Measurements from ENCODE around the gene ROBO4. TPM values are rescaled to one million over a fixed set of nuclear protein-coding genes. Genes with fewer than 3 reads are reported as not detected.

The ROBO4 gene
- 0.10 and 0.22 TPM in 2 replicates for total RNA-seq (2014; rRNA removed; shearing (Covaris generic))

DNA sequence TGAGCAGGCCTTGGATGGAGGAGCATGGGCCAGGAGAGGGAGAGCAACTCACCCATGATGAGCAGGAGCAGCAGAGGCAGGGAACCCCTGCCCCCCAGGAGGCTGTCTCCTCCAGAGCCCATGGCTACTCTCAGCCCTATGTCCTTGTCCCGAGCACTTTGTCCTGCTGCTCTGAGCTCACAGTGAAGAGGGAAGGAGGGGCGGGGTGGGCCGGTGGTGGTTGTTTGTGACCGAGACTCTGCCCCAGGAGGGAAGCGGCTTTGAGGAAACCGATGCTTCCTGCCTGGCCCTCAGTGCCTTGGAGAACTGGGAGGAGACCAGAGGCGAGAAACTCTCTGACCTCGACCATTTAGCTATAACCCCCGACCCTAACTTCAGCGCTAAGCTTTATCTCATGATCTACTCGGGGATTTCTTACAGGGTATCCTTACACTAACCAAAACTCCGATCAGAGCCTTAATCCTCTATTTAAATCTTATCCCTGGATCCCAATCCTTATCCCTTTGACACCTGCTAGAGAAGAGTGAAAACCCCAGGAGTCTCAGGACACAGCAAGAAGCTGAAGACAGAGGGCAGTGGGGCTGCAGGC is at the start of gene ROBO4:
Gene ROBO4, minus strand, starts transcription at position 192 of the 589 bp plus-strand sequence. Its CDS starts 70 bp downstream, at position 122.
- Histone ChIP-seq H3K9me3 (replicated peaks) (no peaks in the 10 kb centered on the region), H3K27me3 (no peaks in the 10 kb centered on the region), H3K36me3 (no peaks in the 10 kb centered on the region), H3K4me3 (no peak within 1 kb of the TSS), H3K4me1 (peaks cover 28% of the 10 kb centered on the region), H3K27ac (peak within 1 kb of the TSS; percentile 75)
- DNase-seq = no peak

DNA sequence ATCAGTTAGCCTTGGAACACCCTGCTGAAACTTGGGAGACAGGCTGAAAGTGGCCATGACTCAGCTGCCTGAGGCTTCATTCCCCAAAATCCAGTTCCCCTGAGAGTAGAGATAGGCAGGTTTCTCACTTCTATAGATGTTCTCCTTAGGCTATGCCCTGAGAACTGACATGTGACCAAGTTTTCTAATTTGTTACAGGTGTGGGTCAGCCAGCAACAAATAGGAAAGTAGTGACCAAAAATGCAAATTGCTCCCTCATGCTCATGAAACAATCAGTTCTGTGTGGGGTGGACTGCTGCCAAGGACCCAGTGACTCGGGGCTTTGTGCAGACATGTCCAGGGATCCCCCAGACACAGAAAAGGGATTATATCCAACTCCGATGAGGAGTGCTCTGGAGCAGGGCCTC is 49.1 kb upstream of the ROBO4 start:
- H3K4me3 ChIP-seq = no peak overlapping the region
- DNase-seq = no peak
- no peaks in the 10 kb centered on the region for H3K4me1 ChIP-seq
- no peaks in the 10 kb centered on the region for H3K27me3 ChIP-seq
- no peaks in the 10 kb centered on the region for H3K9me3 ChIP-seq (replicated peaks)
- no peaks in the 10 kb centered on the region for H3K36me3 ChIP-seq
- no peak overlapping the region for H3K27ac ChIP-seq

DNA sequence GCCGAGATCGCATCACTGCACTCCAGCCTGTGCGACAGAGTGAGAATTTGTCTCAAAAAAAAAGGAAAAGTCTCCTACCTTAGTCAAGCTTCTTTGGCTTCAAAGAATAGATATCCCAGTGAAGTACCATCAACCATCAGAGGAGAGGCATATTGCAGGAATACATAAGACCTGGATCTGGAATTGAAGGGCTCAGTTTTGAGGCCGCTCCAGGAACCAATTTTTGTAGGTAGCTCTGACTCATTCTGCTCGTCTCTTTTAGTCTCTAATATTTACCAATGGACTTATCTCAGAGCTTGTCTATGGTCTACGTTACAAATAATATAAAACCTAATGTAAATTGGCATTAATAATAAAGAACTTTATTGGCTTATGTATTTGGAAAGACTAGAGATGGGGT is 48.2 kb upstream of the ROBO4 start:
- Histone ChIP-seq H3K27ac (no peak overlapping the region), H3K36me3 (no peaks in the 10 kb centered on the region), H3K4me3 (no peak overlapping the region), H3K9me3 (replicated peaks) (no peaks in the 10 kb centered on the region), H3K27me3 (no peaks in the 10 kb centered on the region), H3K4me1 (no peaks in the 10 kb centered on the region)
- no peak for DNase-seq

DNA sequence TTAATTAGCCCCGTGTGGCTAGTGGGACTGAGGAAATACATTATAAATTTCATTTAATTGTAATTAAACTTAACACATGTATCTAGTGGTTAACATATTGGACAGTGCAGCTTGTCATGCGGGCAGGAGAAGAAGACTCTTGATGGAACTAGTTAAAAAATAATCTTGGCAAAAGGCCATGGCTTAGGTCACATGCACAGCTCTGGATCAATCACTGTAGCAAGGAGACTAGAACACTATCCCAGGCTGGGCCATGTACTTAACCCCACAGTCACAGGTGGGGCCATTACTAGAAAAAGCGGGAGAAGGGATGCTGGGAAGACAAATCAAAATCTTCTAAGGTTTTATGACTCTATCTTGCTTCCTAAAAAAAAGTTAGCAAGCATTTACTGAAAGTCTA is 46.9 kb upstream of the ROBO4 start:
- no peaks in the 10 kb centered on the region for H3K27me3 ChIP-seq
- H3K4me3 ChIP-seq = no peak overlapping the region
- H3K36me3 ChIP-seq = no peaks in the 10 kb centered on the region
- no peaks in the 10 kb centered on the region for H3K4me1 ChIP-seq
- no peak for DNase-seq
- no peaks in the 10 kb centered on the region for H3K9me3 ChIP-seq (replicated peaks)
- no peak overlapping the region for H3K27ac ChIP-seq

DNA sequence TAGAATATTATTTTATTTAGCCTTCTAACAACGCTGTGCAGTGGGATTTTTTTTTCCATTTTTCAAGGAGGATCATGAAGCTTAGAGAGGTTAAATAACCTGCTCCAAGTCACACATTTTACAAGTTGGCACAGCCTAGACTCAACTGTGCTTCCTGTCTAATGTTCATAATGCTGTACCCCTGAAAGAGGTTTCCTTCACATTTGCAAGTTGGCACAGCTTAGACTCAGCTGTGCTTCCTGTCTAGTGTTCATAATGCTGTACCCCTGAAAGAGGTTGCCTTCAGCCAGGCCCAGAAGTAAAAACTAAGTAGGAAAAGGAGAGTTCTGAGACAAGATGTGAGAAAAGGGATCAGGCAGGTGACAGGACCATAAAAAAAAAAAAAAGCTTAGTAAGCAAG is 46.1 kb upstream of the ROBO4 start:
- H3K9me3 ChIP-seq (replicated peaks) = no peaks in the 10 kb centered on the region
- no peaks in the 10 kb centered on the region for H3K36me3 ChIP-seq
- H3K27me3 ChIP-seq = no peaks in the 10 kb centered on the region
- H3K4me1 ChIP-seq = no peaks in the 10 kb centered on the region
- DNase-seq = no peak
- H3K27ac ChIP-seq = no peak overlapping the region
- no peak overlapping the region for H3K4me3 ChIP-seq

DNA sequence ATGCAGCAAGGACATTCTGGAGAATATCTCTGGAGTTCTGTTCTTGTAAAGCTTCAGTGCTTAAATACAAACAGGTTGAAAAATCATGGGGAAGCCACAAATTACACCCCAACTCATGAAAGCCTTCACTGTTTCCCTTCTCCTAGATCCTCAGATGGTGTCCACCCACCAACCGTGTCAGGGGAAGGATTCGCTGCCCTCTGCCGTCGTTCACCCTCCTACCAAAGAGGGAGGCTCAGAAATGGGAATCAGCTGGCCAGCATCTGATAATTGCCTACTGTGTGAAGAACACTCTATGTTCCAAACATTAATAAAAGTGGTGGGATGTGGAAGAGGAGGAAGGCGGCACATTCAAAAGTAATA is 45.6 kb upstream of the ROBO4 start:
- Histone ChIP-seq H3K4me1 (no peaks in the 10 kb centered on the region), H3K36me3 (no peaks in the 10 kb centered on the region), H3K27ac (no peak overlapping the region), H3K9me3 (replicated peaks) (no peaks in the 10 kb centered on the region), H3K27me3 (no peaks in the 10 kb centered on the region), H3K4me3 (no peak overlapping the region)
- DNase-seq = no peak

DNA sequence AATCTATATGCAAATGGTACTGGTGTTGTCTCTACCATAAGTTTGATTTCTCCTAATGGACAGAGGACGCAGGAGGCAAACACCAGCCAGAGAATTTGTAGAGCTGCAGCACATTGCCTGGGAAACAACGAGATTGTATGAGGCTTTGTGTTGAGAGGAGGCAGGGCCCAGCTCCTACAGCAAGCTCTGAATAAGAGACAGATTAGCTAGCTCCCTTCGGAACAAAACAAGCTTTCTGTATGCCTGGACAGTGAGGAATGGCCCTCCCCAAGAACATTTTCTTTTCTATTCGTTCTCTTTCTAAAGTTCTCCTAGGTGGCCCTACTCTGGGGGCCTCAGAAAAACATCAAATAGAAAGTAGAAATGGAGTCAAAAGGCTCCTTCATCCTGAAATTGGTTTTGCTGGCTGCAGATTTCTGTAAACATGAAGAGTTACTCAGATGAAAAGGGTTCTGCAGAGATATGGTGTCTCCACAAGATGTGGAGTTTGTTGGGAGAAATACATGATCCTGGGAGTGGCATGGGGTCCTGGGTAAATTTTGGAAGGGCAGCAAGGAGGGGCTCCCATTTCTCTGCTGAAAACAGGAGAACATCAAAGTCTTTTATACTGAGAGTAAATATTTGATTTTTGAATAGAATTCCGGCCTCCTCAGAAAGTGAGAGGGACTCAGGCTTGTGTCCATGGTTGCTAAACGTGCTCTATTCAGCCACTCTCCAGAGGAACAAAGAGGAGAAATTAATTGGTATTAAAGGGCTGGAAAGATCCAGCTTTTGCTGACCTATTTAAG is 45.0 kb upstream of the ROBO4 start:
- no peak for DNase-seq
- no peaks in the 10 kb centered on the region for H3K9me3 ChIP-seq (replicated peaks)
- H3K4me3 ChIP-seq = no peak overlapping the region
- no peak overlapping the region for H3K27ac ChIP-seq
- no peaks in the 10 kb centered on the region for H3K4me1 ChIP-seq
- no peaks in the 10 kb centered on the region for H3K36me3 ChIP-seq
- no peaks in the 10 kb centered on the region for H3K27me3 ChIP-seq

DNA sequence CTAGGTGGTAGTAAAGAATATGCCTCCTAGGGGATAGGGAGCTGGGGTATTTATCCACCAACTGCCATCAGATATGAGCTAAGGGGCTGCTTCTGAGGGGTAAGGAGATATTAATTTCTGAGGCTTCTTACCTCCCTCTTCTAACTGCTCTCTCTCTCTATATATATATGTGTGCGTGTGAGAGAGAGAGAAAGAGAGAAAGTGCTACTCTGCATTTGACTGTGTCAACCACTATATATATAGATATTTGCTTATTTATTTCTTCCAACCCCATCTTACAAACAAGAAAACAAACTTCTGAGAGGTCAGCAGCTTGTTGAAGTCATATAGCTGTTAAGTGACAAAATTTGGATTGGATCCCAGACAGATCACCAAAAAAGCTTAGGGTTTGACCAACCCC is 44.0 kb upstream of the ROBO4 start:
- Histone ChIP-seq H3K4me3 (no peak overlapping the region), H3K36me3 (no peaks in the 10 kb centered on the region), H3K27ac (no peak overlapping the region), H3K9me3 (replicated peaks) (no peaks in the 10 kb centered on the region), H3K4me1 (no peaks in the 10 kb centered on the region), H3K27me3 (no peaks in the 10 kb centered on the region)
- no peak for DNase-seq

DNA sequence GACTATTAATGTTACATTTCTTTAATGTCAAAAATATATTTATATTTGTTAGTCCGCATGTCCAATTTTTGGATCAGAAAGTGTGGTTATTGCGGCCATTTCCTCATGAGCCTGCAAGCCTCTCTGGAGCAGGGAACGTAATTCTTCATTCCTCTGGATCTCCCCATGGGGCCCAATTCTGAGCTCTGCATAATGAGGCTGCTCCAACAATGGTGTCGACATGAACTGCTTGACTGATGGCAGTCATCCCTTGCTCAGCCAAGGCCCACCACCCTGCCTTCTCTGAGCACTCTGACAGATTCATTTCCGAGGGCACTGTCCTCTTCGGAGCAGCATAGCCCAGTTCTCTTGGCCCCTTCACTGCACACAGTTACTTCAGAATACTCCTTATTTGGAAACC is 41.3 kb upstream of the ROBO4 start:
- H3K9me3 ChIP-seq (replicated peaks) = no peaks in the 10 kb centered on the region
- no peaks in the 10 kb centered on the region for H3K27me3 ChIP-seq
- no peak overlapping the region for H3K4me3 ChIP-seq
- H3K36me3 ChIP-seq = no peaks in the 10 kb centered on the region
- no peak overlapping the region for H3K27ac ChIP-seq
- DNase-seq = no peak
- no peaks in the 10 kb centered on the region for H3K4me1 ChIP-seq

DNA sequence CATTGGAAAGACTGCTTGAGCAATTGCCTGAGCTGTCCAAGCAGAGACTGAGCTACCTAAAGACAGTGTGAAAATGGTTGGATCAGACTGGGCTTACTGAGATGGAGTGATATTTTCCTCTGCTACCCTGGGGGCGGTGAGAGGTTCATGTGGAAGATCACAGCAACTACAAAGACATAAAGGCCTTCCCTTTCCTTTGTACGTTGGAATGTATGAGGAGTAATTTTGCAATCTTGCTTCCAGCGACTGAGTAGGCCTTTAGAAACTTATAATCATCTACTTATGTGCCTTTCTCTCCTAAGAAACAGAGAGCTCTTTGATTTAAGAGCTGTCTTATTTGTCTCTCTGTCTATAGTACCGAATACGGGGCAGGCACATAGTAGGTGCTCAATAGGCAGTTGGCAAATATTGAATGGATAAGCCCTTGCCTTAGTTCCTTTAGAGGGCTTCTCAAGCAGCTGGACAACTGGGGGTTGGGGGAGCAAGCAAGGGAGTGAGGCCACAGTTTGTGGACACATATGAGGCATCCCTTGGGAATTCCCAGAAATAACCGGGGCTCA is 40.6 kb upstream of the ROBO4 start:
- Histone ChIP-seq H3K27me3 (no peaks in the 10 kb centered on the region), H3K27ac (no peak overlapping the region), H3K36me3 (no peaks in the 10 kb centered on the region), H3K4me3 (no peak overlapping the region), H3K9me3 (replicated peaks) (no peaks in the 10 kb centered on the region), H3K4me1 (no peaks in the 10 kb centered on the region)
- DNase-seq = no peak

DNA sequence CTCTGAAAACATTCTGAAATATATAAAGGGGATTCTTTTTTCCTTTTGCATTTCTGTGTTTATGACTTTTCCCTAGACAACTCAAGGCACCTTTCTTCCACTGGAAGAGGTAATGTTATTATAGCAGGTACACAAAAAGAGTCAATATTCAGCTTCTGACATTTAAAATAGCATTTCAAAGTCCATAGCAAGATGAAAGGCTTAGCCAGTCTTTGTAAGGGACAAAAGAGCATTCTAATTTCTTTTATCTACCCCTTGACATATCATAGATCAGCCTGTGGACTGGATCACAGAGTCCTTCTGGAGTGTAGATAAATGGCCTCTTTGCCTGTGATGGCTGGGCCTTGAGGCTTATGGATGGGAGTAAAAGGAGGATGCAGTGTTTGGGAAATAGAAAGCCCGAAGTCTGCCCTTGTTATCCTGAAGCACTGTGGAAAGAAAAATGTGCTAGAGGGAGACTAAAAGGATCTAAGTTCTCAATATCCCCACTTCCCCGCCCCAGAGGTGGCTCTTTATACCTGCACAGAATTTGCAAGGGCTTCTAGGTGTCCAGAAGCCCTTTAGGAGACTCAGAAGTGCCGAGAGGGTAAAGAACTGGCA is 39.8 kb upstream of the ROBO4 start:
- no peaks in the 10 kb centered on the region for H3K36me3 ChIP-seq
- H3K4me3 ChIP-seq = no peak overlapping the region
- no peaks in the 10 kb centered on the region for H3K27me3 ChIP-seq
- H3K9me3 ChIP-seq (replicated peaks) = no peaks in the 10 kb centered on the region
- H3K27ac ChIP-seq = no peak overlapping the region
- no peaks in the 10 kb centered on the region for H3K4me1 ChIP-seq
- DNase-seq = no peak

DNA sequence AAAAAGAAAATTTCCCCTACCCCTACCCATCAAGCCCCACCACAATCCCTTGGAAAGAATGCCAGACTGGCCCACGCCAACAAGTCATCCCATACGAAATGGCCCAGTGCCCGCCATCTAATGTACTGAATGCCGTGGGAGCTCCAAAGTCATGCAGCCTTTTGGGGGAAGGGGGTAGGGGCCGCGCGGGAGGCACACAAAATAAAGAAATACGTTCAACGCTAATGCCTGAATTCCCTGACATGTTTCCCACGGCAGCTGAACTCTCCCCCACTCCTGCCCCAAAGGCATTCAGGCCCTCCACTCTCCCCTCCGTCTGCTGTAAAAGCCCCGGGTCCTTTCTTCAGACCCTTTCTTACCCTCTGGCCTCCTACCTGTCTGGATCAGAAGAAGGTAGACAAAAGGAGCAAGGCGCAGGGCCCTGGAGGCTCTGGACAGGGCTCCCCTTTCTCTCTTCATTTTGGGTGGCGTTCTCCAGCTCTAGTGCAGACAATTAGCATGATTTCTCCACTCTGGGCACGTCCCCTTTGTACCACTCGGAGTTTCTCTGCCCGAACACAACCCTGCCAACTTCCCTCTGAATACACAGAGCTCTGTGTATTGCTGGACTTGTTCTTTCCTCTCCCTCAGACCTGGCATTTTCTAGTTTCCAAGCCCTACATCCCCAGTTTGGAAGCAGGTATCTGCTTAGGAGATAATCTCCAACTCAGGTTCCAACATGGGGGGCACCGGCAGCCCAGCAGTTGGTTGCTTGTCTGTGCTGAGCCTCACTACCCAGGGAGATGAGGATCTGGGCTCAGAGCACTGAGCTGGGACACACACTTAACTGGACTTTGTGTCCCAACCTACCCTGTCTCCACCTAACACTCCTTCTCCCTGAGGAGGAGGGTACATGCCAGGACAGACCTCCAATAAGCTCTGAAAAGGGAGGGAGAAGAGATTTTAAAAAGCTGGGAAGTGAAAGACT is 38.2 kb upstream of the ROBO4 start, which contains the start of gene HEPACAM:
Gene HEPACAM, minus strand, starts transcription at position 500 of the 967 bp plus-strand sequence. Its CDS starts 41 bp downstream, at position 459.
- H3K9me3 ChIP-seq (replicated peaks) = no peaks in the 10 kb centered on the region
- no peak for DNase-seq
- no peak within 1 kb of the TSS for H3K27ac ChIP-seq
- no peak within 1 kb of the TSS for H3K4me3 ChIP-seq
- H3K4me1 ChIP-seq = no peaks in the 10 kb centered on the region
- H3K36me3 ChIP-seq = no peaks in the 10 kb centered on the region
- no peaks in the 10 kb centered on the region for H3K27me3 ChIP-seq

DNA sequence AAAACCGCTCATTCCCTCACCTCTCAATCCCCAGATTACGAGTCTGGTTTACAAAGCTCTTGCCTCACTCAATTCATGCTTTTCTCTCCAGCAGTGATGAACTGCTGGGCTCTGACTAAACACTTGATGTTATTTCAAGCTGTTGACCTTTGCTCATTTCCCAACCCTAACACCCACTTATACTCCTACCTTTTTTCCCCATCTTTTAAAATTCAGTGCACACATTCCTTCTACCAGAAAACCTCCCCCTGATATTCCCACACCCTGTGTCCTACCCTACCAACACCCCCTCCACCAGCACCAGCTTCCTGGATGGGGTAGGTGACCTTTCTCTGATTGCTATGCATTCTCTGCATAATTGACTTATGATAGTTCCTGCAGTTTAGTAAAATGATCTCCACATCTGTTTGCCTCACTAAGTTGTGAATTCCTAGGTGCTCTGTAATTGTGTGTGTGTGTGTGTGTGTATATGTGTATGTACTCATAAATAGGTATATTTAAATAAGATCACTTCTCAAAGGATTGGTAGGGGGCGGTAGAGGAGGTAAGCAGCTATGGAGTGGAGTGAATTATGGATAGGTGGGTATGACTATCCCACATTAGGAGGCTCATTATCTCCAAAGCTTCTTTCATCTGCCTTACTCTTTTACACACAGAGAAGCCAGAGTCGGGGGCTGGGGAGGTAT is 37.3 kb upstream of the ROBO4 start:
- Histone ChIP-seq H3K4me1 (no peaks in the 10 kb centered on the region), H3K27ac (no peak overlapping the region), H3K4me3 (no peak overlapping the region), H3K27me3 (no peaks in the 10 kb centered on the region), H3K36me3 (no peaks in the 10 kb centered on the region), H3K9me3 (replicated peaks) (no peaks in the 10 kb centered on the region)
- no peak for DNase-seq

DNA sequence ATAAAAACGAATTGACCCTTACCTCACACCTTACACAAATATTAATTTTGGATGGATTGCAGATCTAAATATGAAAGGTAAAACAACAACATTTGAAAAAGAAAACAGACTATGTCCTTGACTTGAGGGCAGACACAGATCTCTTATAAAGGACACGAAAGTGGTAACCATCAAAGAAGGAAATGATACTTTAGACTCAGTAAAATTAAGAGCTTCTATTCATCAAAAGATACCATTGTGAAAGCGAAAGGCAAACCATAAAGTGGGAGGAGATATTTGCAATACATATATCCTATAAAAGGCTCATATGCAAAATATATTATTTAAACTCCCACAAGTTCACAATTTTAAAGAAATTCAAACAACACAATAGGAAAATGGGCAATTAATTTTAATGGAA is 33.1 kb upstream of the ROBO4 start:
- DNase-seq = no peak
- no peaks in the 10 kb centered on the region for H3K4me1 ChIP-seq
- H3K9me3 ChIP-seq (replicated peaks) = no peaks in the 10 kb centered on the region
- no peak overlapping the region for H3K4me3 ChIP-seq
- no peaks in the 10 kb centered on the region for H3K27me3 ChIP-seq
- H3K36me3 ChIP-seq = no peaks in the 10 kb centered on the region
- no peak overlapping the region for H3K27ac ChIP-seq
